Astrocyte of the hippocampus (primary cell): ENCODE measurements around the gene AUH.

Experiments
- DNase-seq: peaks from one replicate; pipeline ENCODE4 v3.0.0; 2011; ENCODE audit warnings: low read depth, low spot score

The AUH gene

GRCh38 chr9:91172329-91172728 is 189.4 kb downstream of the AUH start:
- no peak for DNase-seq

- DNase-seq = no peak
These were observed 190.8 kb downstream of the AUH start for GRCh38 chr9:91170951-91171350.

- peak; percentile 64 for DNase-seq
These were observed 194.8 kb downstream of the AUH start for GRCh38 chr9:91166796-91167366.

DNA sequence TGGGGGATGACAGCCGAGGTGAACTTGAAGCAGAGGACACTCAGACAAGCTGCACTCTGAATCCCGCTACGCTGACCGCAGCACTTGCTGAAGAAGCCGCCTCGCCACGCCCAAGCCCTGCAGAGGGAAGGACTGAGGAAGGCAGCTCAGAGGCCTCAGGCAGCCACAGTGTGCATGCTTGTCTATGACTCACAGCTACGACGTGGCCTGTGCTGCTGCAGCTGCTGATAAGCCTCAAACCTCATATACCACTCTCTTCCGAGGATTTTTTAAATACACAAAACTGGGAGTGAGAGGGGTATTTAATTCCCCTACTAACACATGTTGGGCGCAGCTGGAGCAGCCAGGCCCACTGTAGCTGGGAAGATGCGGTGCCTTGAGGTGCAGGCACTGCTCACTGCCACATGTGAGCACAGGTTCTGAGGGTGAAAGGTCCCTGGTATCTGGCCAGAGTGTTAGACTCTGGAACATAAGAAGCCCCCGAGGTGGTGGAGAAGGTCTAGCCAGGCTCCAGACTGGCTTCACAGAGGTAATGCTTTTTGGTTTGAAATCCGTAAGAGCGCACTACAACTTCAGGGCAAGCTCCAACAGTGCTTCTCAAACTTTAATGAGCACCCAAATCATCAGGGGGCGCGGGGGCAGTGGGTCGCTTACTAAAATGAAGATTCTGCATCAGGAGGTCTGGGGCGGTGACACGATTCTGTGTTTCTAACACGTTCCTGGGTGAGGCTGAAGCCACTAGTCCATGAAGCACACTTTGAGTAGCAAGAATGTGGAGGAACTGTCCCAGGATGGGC is 196.8 kb downstream of the AUH start:
- peak; percentile 95 for DNase-seq
